ENCODE measurements around the gene HIPK3.

Gene HIPK3

GRCh38 chr11:33399421-33399820, 142.2 kb downstream of the HIPK3 start:
- DNase-seq: no peak

- DNase-seq: no peak
These were observed 144.9 kb downstream of the HIPK3 start for GRCh38 chr11:33402066-33402465.

GRCh38 chr11:33403344-33403743, 146.2 kb downstream of the HIPK3 start:
- DNase-seq: no peak

- no peak for DNase-seq
These were observed 148.8 kb downstream of the HIPK3 start for GRCh38 chr11:33405834-33406602.
